ENCODE measurements around the gene YPEL2. TPM values are rescaled to one million over a fixed set of nuclear protein-coding genes. Genes with fewer than 3 reads are reported as not detected.

YPEL2 gene
- total RNA-seq, 2 donors from 2014 or later, result 17.2 to 25.7 TPM

- TF ChIP-seq, protein P1, sequence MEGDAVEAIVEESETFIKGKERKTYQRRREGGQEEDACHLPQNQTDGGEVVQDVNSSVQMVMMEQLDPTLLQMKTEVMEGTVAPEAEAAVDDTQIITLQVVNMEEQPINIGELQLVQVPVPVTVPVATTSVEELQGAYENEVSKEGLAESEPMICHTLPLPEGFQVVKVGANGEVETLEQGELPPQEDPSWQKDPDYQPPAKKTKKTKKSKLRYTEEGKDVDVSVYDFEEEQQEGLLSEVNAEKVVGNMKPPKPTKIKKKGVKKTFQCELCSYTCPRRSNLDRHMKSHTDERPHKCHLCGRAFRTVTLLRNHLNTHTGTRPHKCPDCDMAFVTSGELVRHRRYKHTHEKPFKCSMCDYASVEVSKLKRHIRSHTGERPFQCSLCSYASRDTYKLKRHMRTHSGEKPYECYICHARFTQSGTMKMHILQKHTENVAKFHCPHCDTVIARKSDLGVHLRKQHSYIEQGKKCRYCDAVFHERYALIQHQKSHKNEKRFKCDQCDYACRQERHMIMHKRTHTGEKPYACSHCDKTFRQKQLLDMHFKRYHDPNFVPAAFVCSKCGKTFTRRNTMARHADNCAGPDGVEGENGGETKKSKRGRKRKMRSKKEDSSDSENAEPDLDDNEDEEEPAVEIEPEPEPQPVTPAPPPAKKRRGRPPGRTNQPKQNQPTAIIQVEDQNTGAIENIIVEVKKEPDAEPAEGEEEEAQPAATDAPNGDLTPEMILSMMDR (IDR thresholded peaks at IDR 0.05), result no peak
- DNase-seq, result no peak
- H3K27ac ChIP-seq, result no peak overlapping the region
- no peaks in the 10 kb centered on the region for H3K9me3 ChIP-seq
- intact Hi-C loops (cut with DNase I), result no loop called here
- no peaks in the 10 kb centered on the region for H3K4me1 ChIP-seq
- no peak overlapping the region for H3K9ac ChIP-seq (ENCODE audit: low read depth in 2 of 2, low read length in 2 of 2)
- no peaks in the 10 kb centered on the region for H3K36me3 ChIP-seq
- no peaks in the 10 kb centered on the region for H3K27me3 ChIP-seq
- H3K4me3 ChIP-seq, result no peak overlapping the region
Measured at GRCh38 chr17:59401725-59402124, 70.3 kb downstream of the YPEL2 start.

DNA sequence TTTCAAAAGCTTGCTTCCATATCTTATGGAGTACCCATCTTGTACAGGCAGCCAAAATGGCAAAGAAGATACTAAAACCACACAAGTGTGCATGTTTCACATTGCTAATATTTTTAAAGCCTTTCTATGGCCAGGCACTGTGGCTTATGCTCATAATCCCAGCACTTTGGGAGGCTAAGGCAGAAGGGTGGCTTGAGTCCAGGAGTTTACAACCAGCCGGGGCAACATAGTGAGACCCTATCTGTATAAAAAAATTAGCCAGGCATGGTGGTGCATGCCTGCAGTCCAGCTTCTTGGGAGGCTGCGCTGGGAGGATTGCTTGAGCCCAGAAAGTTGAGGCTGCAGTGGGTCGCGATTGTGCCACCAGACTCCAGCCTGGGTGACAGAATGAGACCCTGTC lies 71.3 kb downstream of the YPEL2 start:
- no peak overlapping the region for H3K9ac ChIP-seq (ENCODE audit: low read depth in 2 of 2, low read length in 2 of 2)
- no peak for DNase-seq
- intact Hi-C loops (cut with DNase I), result no loop called here
- H3K4me3 ChIP-seq, result no peak overlapping the region
- no peaks in the 10 kb centered on the region for H3K4me1 ChIP-seq
- no peaks in the 10 kb centered on the region for H3K9me3 ChIP-seq
- no peak overlapping the region for H3K27ac ChIP-seq
- TF ChIP-seq, protein P1 (IDR thresholded peaks at IDR 0.05), result no peak
- H3K36me3 ChIP-seq, result no peaks in the 10 kb centered on the region
- H3K27me3 ChIP-seq, result no peaks in the 10 kb centered on the region

GRCh38 chr17:59404471-59404870 lies 73.0 kb downstream of the YPEL2 start:
- Histone ChIP-seq H3K4me3 (no peak overlapping the region), H3K9me3 (no peaks in the 10 kb centered on the region), H3K27ac (no peak overlapping the region), H3K36me3 (no peaks in the 10 kb centered on the region), H3K27me3 (no peaks in the 10 kb centered on the region), H3K9ac (ENCODE audit: low read depth in 2 of 2, low read length in 2 of 2) (no peak overlapping the region), H3K4me1 (no peaks in the 10 kb centered on the region)
- TF ChIP-seq, protein P1 (IDR thresholded peaks at IDR 0.05), result no peak
- intact Hi-C loops (cut with DNase I), result no loop called here
- no peak for DNase-seq

DNA sequence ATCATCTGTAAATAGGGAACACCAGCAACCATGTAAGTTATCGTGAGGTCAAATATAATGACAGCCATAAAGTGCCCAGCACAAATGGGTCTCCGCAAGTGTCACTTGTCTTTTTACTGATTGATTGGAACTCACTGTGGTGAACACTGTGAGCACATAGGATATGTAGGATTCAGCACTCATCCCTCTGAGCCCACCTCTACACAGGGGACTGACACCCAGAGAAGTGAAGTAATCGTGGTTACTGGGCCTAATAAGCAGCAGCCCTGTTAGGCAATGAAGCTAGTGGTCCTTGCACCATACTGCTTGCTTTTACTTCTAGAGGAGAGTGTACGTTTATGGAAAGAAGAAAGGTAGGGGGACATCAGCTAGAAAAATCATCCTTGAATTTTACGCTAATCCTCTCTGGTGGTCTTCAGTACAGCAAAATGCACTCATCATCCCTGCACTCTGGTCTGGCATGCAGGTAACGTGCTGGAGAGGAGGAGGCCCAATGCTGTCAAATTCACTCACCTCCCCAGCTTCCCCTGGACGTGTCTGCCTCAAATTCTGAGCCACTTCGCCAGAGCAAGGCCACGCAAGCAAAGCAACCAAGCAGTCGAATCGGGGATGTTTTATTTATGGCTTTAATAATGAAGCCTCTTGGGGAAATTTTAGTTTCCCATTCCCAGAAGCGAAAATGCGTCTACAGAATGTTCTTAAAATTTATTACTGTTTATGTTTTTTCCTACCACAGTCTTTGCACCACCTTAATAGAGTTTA lies 74.7 kb downstream of the YPEL2 start:
- intact Hi-C loops (cut with DNase I), result no loop called here
- Histone ChIP-seq H3K27me3 (no peaks in the 10 kb centered on the region), H3K9me3 (no peaks in the 10 kb centered on the region), H3K4me3 (no peak overlapping the region), H3K36me3 (no peaks in the 10 kb centered on the region), H3K4me1 (no peaks in the 10 kb centered on the region), H3K27ac (no peak overlapping the region), H3K9ac (ENCODE audit: low read depth in 2 of 2, low read length in 2 of 2) (no peak overlapping the region)
- DNase-seq, result no peak
- TF ChIP-seq, protein P1 (IDR thresholded peaks at IDR 0.05), result no peak

DNA sequence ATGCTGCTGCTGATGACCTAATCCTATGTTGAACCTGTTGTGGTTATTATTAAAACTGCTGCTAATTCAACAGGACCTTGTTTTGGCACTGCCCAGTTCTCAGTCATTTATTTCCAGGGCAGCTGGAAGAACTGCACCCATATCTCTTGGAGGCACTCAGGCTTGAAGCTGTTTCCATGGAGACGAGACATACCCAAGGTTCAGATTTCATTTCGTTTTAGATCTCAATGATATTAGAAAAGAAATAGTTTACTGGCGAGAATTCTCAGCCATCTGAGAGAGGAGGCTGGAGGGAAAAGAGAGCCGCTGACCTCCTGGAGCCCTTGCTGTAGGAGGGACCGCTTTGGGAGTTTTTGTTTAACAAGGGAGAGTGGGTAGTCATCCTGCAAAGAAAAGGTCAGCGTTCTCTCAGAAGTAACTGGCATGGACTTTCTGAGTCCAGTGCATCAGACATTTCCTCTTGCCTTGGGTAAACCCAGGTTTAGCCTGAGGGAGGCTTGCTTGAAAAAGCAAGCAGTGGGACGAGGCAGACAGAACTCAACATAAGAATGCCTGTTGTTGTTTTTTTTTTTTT lies 75.4 kb downstream of the YPEL2 start:
- intact Hi-C loops (cut with DNase I), result no loop called here
- H3K4me1 ChIP-seq, result no peaks in the 10 kb centered on the region
- TF ChIP-seq, protein P1 (IDR thresholded peaks at IDR 0.05), result no peak
- DNase-seq, result no peak
- no peak overlapping the region for H3K9ac ChIP-seq (ENCODE audit: low read depth in 2 of 2, low read length in 2 of 2)
- no peak overlapping the region for H3K27ac ChIP-seq
- H3K9me3 ChIP-seq, result no peaks in the 10 kb centered on the region
- H3K27me3 ChIP-seq, result no peaks in the 10 kb centered on the region
- H3K36me3 ChIP-seq, result no peaks in the 10 kb centered on the region
- no peak overlapping the region for H3K4me3 ChIP-seq

All from colonic mucosa (tissue), 4 donors.